Measurements from ENCODE around the gene CIROP.
A peak's percentile ranks its signal among the peaks of the same experiment; 100 is the strongest.

Gene CIROP

DNA sequence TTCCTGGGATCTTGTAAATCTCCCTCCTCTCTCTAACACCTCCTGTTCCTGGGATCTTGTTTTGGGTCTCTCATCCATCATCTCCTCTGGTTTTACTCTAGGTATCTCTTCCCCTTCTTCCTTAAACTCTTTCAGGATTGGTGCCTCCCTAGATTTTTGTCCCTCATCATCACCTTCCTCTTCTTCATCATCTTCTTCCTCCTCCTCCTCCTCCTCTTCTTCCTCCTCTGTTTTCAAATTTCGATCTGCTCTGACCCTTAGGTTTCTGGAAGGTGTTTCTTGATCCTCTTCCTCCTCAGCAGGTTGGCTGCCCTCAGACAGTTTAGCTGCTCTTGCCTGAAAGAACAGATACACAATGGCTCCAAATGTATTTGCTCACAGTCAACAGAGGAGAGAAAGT lies 24.3 kb downstream of the CIROP start:
- Histone ChIP-seq H3K27me3 (ENCODE audit: control insufficient read depth, insufficient read depth, low read length) (no peaks in the 10 kb centered on the region), H3K9ac (ENCODE audit: low read depth, low read length) (no peak overlapping the region), H3K4me1 (ENCODE audit: control insufficient read depth, insufficient read depth, low read length) (no peaks in the 10 kb centered on the region), H3K9me3 (ENCODE audit: control insufficient read depth, insufficient read depth, low read length) (no peaks in the 10 kb centered on the region), H3K4me3 (ENCODE audit: low read depth, low read length) (no peak overlapping the region), H3K36me3 (ENCODE audit: control insufficient read depth, insufficient read depth, low read length) (peaks cover 32% of the 10 kb centered on the region)

- Histone ChIP-seq H3K4me1 (ENCODE audit: control insufficient read depth, insufficient read depth, low read length) (no peaks in the 10 kb centered on the region), H3K27me3 (ENCODE audit: control insufficient read depth, insufficient read depth, low read length) (no peaks in the 10 kb centered on the region), H3K36me3 (ENCODE audit: control insufficient read depth, insufficient read depth, low read length) (peaks cover 37% of the 10 kb centered on the region), H3K4me3 (ENCODE audit: low read depth, low read length) (no peak overlapping the region), H3K9me3 (ENCODE audit: control insufficient read depth, insufficient read depth, low read length) (no peaks in the 10 kb centered on the region), H3K9ac (ENCODE audit: low read depth, low read length) (no peak overlapping the region)
Observed at GRCh38 chr14:23079716-23080115, 25.1 kb downstream of the CIROP start.

- Histone ChIP-seq H3K27me3 (ENCODE audit: control insufficient read depth, insufficient read depth, low read length) (no peaks in the 10 kb centered on the region), H3K9me3 (ENCODE audit: control insufficient read depth, insufficient read depth, low read length) (no peaks in the 10 kb centered on the region), H3K4me1 (ENCODE audit: control insufficient read depth, insufficient read depth, low read length) (no peaks in the 10 kb centered on the region), H3K4me3 (ENCODE audit: low read depth, low read length) (no peak overlapping the region), H3K36me3 (ENCODE audit: control insufficient read depth, insufficient read depth, low read length) (peaks cover 35% of the 10 kb centered on the region), H3K9ac (ENCODE audit: low read depth, low read length) (no peak overlapping the region)
Observed at GRCh38 chr14:23078692-23079116, 26.1 kb downstream of the CIROP start.

- Histone ChIP-seq H3K4me1 (ENCODE audit: control insufficient read depth, insufficient read depth, low read length) (no peaks in the 10 kb centered on the region), H3K36me3 (ENCODE audit: control insufficient read depth, insufficient read depth, low read length) (peaks cover 35% of the 10 kb centered on the region), H3K9ac (ENCODE audit: low read depth, low read length) (no peak overlapping the region), H3K4me3 (ENCODE audit: low read depth, low read length) (no peak overlapping the region), H3K27me3 (ENCODE audit: control insufficient read depth, insufficient read depth, low read length) (no peaks in the 10 kb centered on the region), H3K9me3 (ENCODE audit: control insufficient read depth, insufficient read depth, low read length) (no peaks in the 10 kb centered on the region)
Observed at GRCh38 chr14:23077962-23078361, 26.8 kb downstream of the CIROP start.

- no peak overlapping the region for H3K4me3 ChIP-seq (ENCODE audit: low read depth, low read length)
- H3K9ac ChIP-seq (ENCODE audit: low read depth, low read length), result no peak overlapping the region
- H3K27me3 ChIP-seq (ENCODE audit: control insufficient read depth, insufficient read depth, low read length), result no peaks in the 10 kb centered on the region
- H3K4me1 ChIP-seq (ENCODE audit: control insufficient read depth, insufficient read depth, low read length), result peaks cover 8% of the 10 kb centered on the region
- no peaks in the 10 kb centered on the region for H3K9me3 ChIP-seq (ENCODE audit: control insufficient read depth, insufficient read depth, low read length)
- peaks cover 35% of the 10 kb centered on the region for H3K36me3 ChIP-seq (ENCODE audit: control insufficient read depth, insufficient read depth, low read length)
Observed at GRCh38 chr14:23076785-23077408, 27.9 kb downstream of the CIROP start.

GRCh38 chr14:23074906-23075305 lies 29.9 kb downstream of the CIROP start:
- Histone ChIP-seq H3K4me3 (ENCODE audit: low read depth, low read length) (no peak overlapping the region), H3K27me3 (ENCODE audit: control insufficient read depth, insufficient read depth, low read length) (no peaks in the 10 kb centered on the region), H3K9me3 (ENCODE audit: control insufficient read depth, insufficient read depth, low read length) (no peaks in the 10 kb centered on the region), H3K4me1 (ENCODE audit: control insufficient read depth, insufficient read depth, low read length) (peaks cover 15% of the 10 kb centered on the region), H3K36me3 (ENCODE audit: control insufficient read depth, insufficient read depth, low read length) (peaks cover 26% of the 10 kb centered on the region), H3K9ac (ENCODE audit: low read depth, low read length) (no peak overlapping the region)

- no peak overlapping the region for H3K9ac ChIP-seq (ENCODE audit: low read depth, low read length)
- peak overlapping the region; percentile 88 for H3K4me3 ChIP-seq (ENCODE audit: low read depth, low read length)
- H3K36me3 ChIP-seq (ENCODE audit: control insufficient read depth, insufficient read depth, low read length), result peaks cover 32% of the 10 kb centered on the region
- peaks cover 15% of the 10 kb centered on the region for H3K4me1 ChIP-seq (ENCODE audit: control insufficient read depth, insufficient read depth, low read length)
- H3K9me3 ChIP-seq (ENCODE audit: control insufficient read depth, insufficient read depth, low read length), result no peaks in the 10 kb centered on the region
- no peaks in the 10 kb centered on the region for H3K27me3 ChIP-seq (ENCODE audit: control insufficient read depth, insufficient read depth, low read length)
Observed at GRCh38 chr14:23071921-23072539, 32.8 kb downstream of the CIROP start.

- H3K4me3 ChIP-seq (ENCODE audit: low read depth, low read length), result peak overlapping the region; percentile 88
- no peaks in the 10 kb centered on the region for H3K9me3 ChIP-seq (ENCODE audit: control insufficient read depth, insufficient read depth, low read length)
- H3K36me3 ChIP-seq (ENCODE audit: control insufficient read depth, insufficient read depth, low read length), result peaks cover 31% of the 10 kb centered on the region
- H3K4me1 ChIP-seq (ENCODE audit: control insufficient read depth, insufficient read depth, low read length), result peaks cover 15% of the 10 kb centered on the region
- H3K9ac ChIP-seq (ENCODE audit: low read depth, low read length), result peak overlapping the region; percentile 86
- H3K27me3 ChIP-seq (ENCODE audit: control insufficient read depth, insufficient read depth, low read length), result no peaks in the 10 kb centered on the region
Observed at GRCh38 chr14:23071244-23071920, 33.4 kb downstream of the CIROP start.

GRCh38 chr14:23070262-23071129 lies 34.3 kb downstream of the CIROP start:
- Histone ChIP-seq H3K9ac (ENCODE audit: low read depth, low read length) (peak overlapping the region; percentile 86), H3K4me1 (ENCODE audit: control insufficient read depth, insufficient read depth, low read length) (peaks cover 15% of the 10 kb centered on the region), H3K36me3 (ENCODE audit: control insufficient read depth, insufficient read depth, low read length) (peaks cover 33% of the 10 kb centered on the region), H3K9me3 (ENCODE audit: control insufficient read depth, insufficient read depth, low read length) (no peaks in the 10 kb centered on the region), H3K27me3 (ENCODE audit: control insufficient read depth, insufficient read depth, low read length) (no peaks in the 10 kb centered on the region), H3K4me3 (ENCODE audit: low read depth, low read length) (peak overlapping the region; percentile 88)

- H3K9me3 ChIP-seq (ENCODE audit: control insufficient read depth, insufficient read depth, low read length), result no peaks in the 10 kb centered on the region
Observed at GRCh38 chr14:23069413-23069806, 35.4 kb downstream of the CIROP start.

GRCh38 chr14:23068789-23069412 lies 35.9 kb downstream of the CIROP start:
- no peak overlapping the region for H3K9ac ChIP-seq (ENCODE audit: low read depth, low read length)
- H3K27me3 ChIP-seq (ENCODE audit: control insufficient read depth, insufficient read depth, low read length), result no peaks in the 10 kb centered on the region
- H3K4me3 ChIP-seq (ENCODE audit: low read depth, low read length), result no peak overlapping the region
- H3K9me3 ChIP-seq (ENCODE audit: control insufficient read depth, insufficient read depth, low read length), result no peaks in the 10 kb centered on the region
- H3K4me1 ChIP-seq (ENCODE audit: control insufficient read depth, insufficient read depth, low read length), result peaks cover 15% of the 10 kb centered on the region
- peaks cover 42% of the 10 kb centered on the region for H3K36me3 ChIP-seq (ENCODE audit: control insufficient read depth, insufficient read depth, low read length)

More at GRCh38 chr14:23069413-23069806, 35.4 kb downstream of the CIROP start:
- Histone ChIP-seq H3K36me3 (ENCODE audit: control insufficient read depth, insufficient read depth, low read length) (peaks cover 37% of the 10 kb centered on the region), H3K4me1 (ENCODE audit: control insufficient read depth, insufficient read depth, low read length) (peaks cover 15% of the 10 kb centered on the region), H3K4me3 (ENCODE audit: low read depth, low read length) (peak overlapping the region; percentile 27), H3K9ac (ENCODE audit: low read depth, low read length) (no peak overlapping the region), H3K27me3 (ENCODE audit: control insufficient read depth, insufficient read depth, low read length) (no peaks in the 10 kb centered on the region)
